ENCODE results near the gene CITED4.

CITED4 gene

DNA sequence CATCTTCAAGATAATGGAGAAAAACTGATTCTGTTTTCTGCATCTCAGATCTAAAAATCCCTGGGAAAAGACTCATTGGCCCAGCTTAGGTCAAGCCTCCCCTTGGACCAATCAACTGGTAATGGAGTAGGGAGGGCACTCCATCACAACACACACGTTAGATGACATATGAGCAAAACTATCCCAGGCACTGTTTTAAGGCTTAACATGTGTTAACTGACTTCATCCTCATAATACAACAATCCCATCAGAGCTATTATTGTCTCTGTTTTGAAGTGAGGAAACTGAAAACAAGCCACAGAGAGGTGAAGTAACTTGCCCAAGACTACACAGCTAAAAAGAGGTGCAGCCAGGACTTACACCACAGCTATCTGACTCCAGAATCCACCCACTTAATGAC, 14.7 kb upstream of the CITED4 start:
- TF ChIP-seq MYC (IDR thresholded peaks at IDR 0.05; ENCODE audit: low read depth, low read length), result no peak
- TF ChIP-seq, protein P1, sequence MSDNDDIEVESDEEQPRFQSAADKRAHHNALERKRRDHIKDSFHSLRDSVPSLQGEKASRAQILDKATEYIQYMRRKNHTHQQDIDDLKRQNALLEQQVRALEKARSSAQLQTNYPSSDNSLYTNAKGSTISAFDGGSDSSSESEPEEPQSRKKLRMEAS (IDR thresholded peaks at IDR 0.05; ENCODE audit: low read depth, low read length), result no peak
- TF ChIP-seq, protein P2, sequence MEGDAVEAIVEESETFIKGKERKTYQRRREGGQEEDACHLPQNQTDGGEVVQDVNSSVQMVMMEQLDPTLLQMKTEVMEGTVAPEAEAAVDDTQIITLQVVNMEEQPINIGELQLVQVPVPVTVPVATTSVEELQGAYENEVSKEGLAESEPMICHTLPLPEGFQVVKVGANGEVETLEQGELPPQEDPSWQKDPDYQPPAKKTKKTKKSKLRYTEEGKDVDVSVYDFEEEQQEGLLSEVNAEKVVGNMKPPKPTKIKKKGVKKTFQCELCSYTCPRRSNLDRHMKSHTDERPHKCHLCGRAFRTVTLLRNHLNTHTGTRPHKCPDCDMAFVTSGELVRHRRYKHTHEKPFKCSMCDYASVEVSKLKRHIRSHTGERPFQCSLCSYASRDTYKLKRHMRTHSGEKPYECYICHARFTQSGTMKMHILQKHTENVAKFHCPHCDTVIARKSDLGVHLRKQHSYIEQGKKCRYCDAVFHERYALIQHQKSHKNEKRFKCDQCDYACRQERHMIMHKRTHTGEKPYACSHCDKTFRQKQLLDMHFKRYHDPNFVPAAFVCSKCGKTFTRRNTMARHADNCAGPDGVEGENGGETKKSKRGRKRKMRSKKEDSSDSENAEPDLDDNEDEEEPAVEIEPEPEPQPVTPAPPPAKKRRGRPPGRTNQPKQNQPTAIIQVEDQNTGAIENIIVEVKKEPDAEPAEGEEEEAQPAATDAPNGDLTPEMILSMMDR (IDR thresholded peaks at IDR 0.05; ENCODE audit: low read depth, low read length), result no peak
- no peak for TF ChIP-seq POLR2A (IDR thresholded peaks at IDR 0.05; ENCODE audit: extremely low read depth, insufficient read length)
- no peak overlapping the region for H3K4me3 ChIP-seq (ENCODE audit: low read depth, low read length)
- no peak for DNase-seq (ENCODE audit: low read depth)

DNA sequence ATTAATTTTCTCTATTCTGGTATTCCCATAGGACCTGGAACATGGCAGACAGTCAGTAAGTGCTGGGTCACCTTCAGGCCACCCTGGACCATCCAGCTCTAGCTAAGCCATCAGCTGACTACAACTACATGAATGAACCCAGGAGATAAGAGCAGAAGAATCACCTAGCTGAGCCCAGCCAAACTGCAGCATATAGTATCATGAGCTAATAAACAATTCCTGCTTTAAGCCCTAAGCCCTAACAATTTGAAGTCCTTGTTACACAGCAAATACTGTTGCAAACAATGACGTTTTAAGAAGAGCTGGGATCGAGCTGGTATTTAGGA, 14.2 kb upstream of the CITED4 start:
- no peak overlapping the region for H3K4me3 ChIP-seq (ENCODE audit: low read depth, low read length)
- TF ChIP-seq, protein P2 (IDR thresholded peaks at IDR 0.05; ENCODE audit: low read depth, low read length), result no peak
- TF ChIP-seq, protein P1 (IDR thresholded peaks at IDR 0.05; ENCODE audit: low read depth, low read length), result no peak
- TF ChIP-seq MYC (IDR thresholded peaks at IDR 0.05; ENCODE audit: low read depth, low read length), result no peak
- no peak for DNase-seq (ENCODE audit: low read depth)

DNA sequence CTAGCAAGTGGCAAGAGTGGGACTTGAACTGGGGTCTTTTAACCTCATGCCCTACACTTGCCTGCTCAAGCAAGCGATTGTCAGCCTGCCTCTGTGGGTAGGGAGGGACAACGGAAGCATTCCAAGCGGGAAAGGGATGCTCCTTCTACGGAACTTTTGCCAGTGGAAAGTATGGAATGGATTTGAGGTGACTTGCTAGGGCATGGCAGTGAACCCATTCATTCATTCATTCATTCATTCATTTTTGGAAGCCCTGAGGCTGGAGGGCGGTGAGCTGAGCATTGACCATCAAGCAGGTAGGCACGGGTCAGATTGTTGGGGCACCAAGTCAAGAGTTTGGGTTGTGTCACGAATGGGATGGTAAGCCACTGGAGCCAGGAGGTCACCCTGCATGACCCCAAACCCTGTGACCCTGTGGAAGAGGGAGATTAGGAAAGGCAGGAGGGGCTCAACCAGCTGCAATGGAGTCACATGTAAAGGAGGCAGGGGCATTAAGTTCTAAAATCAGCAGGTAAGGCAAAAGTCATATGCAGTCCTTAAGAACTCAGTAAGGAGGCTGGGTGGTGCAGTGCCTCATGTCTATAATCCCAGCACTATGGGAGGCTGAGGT, 11.8 kb upstream of the CITED4 start:
- DNase-seq (ENCODE audit: low read depth), result no peak
- TF ChIP-seq POLR2A (IDR thresholded peaks at IDR 0.05; ENCODE audit: extremely low read depth, insufficient read length), result no peak
- TF ChIP-seq, protein P2 (IDR thresholded peaks at IDR 0.05; ENCODE audit: low read depth, low read length), result no peak
- no peak overlapping the region for H3K4me3 ChIP-seq (ENCODE audit: low read depth, low read length)

DNA sequence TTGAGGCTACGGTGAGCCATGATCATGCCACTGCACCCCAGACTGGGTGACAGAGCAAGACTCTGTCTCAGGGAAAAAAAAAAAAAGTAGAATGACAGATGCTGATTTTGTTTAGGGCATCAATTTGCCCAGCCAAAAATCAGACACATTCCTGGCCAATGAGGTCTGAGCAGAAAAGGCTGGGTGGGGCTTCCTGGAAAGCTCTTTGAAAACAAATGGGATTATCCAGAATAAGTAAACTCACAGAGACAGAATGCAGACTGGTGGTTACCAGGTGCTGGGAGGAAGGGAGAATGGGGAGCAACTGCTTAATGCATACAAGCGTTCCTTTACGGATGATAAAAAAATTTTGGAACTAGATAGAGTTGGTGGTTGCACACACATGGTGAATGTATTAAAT, 10.1 kb upstream of the CITED4 start:
- TF ChIP-seq, protein P2 (IDR thresholded peaks at IDR 0.05; ENCODE audit: low read depth, low read length), result no peak
- H3K4me3 ChIP-seq (ENCODE audit: low read depth, low read length), result no peak overlapping the region
- DNase-seq (ENCODE audit: low read depth), result no peak

DNA sequence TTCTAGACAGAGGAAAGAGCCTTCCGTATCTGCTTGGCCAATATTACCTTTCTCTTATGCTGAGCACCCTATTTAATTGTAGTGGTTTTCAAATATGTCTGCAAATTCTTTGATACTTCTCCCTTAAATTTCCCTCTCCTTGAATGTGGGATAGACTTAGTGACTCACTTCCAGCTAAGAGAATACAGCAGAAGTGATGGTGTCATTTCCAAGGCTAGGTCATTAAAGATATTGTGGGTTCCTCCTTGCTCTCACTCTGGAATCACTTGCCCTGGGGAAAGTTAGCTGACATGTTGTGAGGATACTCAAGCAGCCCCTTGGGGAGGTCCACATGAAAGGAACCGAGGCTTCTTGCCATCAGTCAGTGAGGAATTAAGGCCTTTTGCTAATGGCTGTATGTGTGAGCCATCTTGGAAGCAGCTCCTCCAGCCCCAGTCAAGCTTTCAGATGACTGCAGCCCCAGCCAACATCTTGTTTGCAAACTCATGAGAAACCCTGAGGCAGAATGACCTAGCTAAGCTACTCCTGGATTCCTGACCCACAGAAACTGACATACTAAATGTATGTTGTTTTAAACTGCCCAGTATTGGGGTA, 8.1 kb upstream of the CITED4 start:
- no peak overlapping the region for H3K4me3 ChIP-seq (ENCODE audit: low read depth, low read length)
- no peak for DNase-seq (ENCODE audit: low read depth)
- TF ChIP-seq, protein P2 (IDR thresholded peaks at IDR 0.05; ENCODE audit: low read depth, low read length), result no peak
- no peak for TF ChIP-seq POLR2A (IDR thresholded peaks at IDR 0.05; ENCODE audit: extremely low read depth, insufficient read length)
- TF ChIP-seq MYC (IDR thresholded peaks at IDR 0.05; ENCODE audit: low read depth, low read length), result no peak
- TF ChIP-seq, protein P1 (IDR thresholded peaks at IDR 0.05; ENCODE audit: low read depth, low read length), result no peak

DNA sequence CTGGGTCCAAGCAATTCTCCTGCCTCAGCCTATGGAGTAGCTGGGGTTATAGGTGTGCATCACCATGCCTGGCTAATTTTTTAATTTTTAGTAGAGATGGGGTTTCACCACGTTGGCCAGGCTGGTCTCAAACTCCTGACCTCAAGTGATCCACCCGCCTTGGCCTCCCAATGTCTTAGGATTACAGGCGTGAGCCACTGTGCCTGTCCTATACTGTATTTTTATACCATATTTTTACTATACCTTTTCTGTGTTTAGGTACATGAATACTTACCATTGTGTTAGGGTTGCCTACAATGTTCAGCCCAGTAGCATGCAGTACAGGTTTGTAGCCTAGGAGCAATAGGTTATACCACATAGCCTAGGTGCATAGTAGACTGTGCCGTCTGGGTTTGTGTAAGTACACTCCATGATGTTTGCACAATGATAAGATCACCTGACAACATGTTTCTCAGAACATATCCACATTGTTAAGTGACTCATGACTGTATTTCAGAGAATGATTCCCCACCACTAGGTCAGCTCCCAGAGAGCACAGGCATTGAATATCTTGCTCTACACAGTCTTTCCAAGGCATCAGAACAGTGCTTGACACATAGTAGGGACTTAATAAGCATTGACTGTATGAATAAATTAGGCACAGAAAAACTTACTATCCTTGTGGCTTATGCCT, 6.0 kb upstream of the CITED4 start:
- no peak for DNase-seq (ENCODE audit: low read depth)
- TF ChIP-seq, protein P1 (IDR thresholded peaks at IDR 0.05; ENCODE audit: low read depth, low read length), result no peak
- TF ChIP-seq POLR2A (IDR thresholded peaks at IDR 0.05; ENCODE audit: extremely low read depth, insufficient read length) (no peak), MYC (IDR thresholded peaks at IDR 0.05; ENCODE audit: low read depth, low read length) (no peak)
- TF ChIP-seq, protein P2 (IDR thresholded peaks at IDR 0.05; ENCODE audit: low read depth, low read length), result no peak
- no peak overlapping the region for H3K4me3 ChIP-seq (ENCODE audit: low read depth, low read length)
